HL-60 (cell line): ENCODE data around the gene DNM3.

Source experiments
- SPI1 ChIP-seq: IDR thresholded peaks from 2 replicates; pipeline ENCODE4 v1.6.1; 2012; ENCODE audit warnings: low read depth, mild to moderate bottlenecking, borderline replicate concordance
- TF ChIP-seq, protein P1 (sequence below): IDR thresholded peaks from one replicate; pipeline ENCODE4 v1.5.1; 2011; ENCODE audit warnings: low read length, control low read depth, inconsistent platforms; ENCODE audit not compliant: insufficient read depth
- TF ChIP-seq, protein P2 (sequence below): IDR thresholded peaks from 2 replicates; pipeline ENCODE4 v1.6.1; 2012; ENCODE audit warnings: low read depth; ENCODE audit not compliant: insufficient replicate concordance

DNA sequence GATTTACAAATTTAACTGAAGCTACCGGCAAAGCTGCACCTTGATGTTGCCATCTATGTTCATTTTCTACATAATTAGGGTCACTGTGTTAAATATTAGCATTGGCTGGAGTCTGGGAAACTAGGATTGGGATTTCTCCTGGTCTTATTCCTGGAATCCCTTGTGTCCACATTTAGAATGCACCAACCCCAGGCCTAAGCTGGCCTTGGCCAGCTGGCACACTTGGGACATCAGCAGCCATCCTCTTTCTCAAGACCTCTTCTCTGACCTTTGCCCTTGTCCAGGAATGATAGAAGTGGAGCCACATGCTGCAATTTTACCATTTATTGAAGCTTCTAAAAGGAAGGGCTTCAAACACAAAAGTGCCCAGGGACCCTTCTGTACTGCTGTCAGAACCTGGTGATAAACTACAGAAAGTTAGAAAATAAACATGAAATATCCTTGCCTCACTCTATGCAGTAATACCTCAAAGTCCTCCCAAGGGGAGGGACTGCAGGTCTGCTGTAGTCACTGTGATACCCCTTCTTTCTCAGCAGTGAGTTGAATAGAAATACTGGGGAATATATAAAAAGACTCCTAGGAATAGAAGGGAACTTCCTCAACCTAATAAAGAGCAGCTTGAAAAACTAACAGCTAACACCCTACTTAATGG lies 616.3 kb downstream of the DNM3 start:
- TF ChIP-seq, protein P1, sequence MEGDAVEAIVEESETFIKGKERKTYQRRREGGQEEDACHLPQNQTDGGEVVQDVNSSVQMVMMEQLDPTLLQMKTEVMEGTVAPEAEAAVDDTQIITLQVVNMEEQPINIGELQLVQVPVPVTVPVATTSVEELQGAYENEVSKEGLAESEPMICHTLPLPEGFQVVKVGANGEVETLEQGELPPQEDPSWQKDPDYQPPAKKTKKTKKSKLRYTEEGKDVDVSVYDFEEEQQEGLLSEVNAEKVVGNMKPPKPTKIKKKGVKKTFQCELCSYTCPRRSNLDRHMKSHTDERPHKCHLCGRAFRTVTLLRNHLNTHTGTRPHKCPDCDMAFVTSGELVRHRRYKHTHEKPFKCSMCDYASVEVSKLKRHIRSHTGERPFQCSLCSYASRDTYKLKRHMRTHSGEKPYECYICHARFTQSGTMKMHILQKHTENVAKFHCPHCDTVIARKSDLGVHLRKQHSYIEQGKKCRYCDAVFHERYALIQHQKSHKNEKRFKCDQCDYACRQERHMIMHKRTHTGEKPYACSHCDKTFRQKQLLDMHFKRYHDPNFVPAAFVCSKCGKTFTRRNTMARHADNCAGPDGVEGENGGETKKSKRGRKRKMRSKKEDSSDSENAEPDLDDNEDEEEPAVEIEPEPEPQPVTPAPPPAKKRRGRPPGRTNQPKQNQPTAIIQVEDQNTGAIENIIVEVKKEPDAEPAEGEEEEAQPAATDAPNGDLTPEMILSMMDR: no peak
- TF ChIP-seq, protein P2, sequence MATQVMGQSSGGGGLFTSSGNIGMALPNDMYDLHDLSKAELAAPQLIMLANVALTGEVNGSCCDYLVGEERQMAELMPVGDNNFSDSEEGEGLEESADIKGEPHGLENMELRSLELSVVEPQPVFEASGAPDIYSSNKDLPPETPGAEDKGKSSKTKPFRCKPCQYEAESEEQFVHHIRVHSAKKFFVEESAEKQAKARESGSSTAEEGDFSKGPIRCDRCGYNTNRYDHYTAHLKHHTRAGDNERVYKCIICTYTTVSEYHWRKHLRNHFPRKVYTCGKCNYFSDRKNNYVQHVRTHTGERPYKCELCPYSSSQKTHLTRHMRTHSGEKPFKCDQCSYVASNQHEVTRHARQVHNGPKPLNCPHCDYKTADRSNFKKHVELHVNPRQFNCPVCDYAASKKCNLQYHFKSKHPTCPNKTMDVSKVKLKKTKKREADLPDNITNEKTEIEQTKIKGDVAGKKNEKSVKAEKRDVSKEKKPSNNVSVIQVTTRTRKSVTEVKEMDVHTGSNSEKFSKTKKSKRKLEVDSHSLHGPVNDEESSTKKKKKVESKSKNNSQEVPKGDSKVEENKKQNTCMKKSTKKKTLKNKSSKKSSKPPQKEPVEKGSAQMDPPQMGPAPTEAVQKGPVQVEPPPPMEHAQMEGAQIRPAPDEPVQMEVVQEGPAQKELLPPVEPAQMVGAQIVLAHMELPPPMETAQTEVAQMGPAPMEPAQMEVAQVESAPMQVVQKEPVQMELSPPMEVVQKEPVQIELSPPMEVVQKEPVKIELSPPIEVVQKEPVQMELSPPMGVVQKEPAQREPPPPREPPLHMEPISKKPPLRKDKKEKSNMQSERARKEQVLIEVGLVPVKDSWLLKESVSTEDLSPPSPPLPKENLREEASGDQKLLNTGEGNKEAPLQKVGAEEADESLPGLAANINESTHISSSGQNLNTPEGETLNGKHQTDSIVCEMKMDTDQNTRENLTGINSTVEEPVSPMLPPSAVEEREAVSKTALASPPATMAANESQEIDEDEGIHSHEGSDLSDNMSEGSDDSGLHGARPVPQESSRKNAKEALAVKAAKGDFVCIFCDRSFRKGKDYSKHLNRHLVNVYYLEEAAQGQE: no peak
- no peak for TF ChIP-seq SPI1
